Dendritic cell treated with granulocyte-macrophage colony-stimulating factor and Interleukin-4, amounts not matched to agents 40 ng/mL and 50 ng/mL, for 4 days (primary cell): Measurements from ENCODE around the gene MZT2A.
"Not testable (repeated sequence)": the region's sequence is repeated elsewhere in the genome, so short reads cannot be mapped to it uniquely, and the experiment has no call there.

Experiments used
- H3K27ac Mint-ChIP-seq: one replicate; pipeline ENCODE4 v1.8.0; 2022; ENCODE audit warnings: mild to moderate bottlenecking, mixed read lengths
- H3K27me3 Mint-ChIP-seq: one replicate; pipeline ENCODE4 v1.8.0; 2022; ENCODE audit warnings: mild to moderate bottlenecking, mixed read lengths
- H3K36me3 Mint-ChIP-seq: one replicate; pipeline ENCODE4 v1.8.0; 2022; ENCODE audit warnings: low read depth, mixed read lengths
- H3K4me1 Mint-ChIP-seq: one replicate; pipeline ENCODE4 v1.8.0; 2022; ENCODE audit warnings: low read depth, mixed read lengths
- H3K4me3 Mint-ChIP-seq: one replicate; pipeline ENCODE4 v1.8.0; 2022; ENCODE audit warnings: mild to moderate bottlenecking, moderate library complexity, mixed read lengths
- H3K9me3 Mint-ChIP-seq: one replicate; pipeline ENCODE4 v1.8.0; 2022; ENCODE audit warnings: mixed read lengths
- intact Hi-C: fragments of 100-400 bp; cut with micrococcal nuclease; formaldehyde crosslinking; loops from one replicate; pipeline ENCODE4 v1.15.0; 2022

The MZT2A gene

DNA sequence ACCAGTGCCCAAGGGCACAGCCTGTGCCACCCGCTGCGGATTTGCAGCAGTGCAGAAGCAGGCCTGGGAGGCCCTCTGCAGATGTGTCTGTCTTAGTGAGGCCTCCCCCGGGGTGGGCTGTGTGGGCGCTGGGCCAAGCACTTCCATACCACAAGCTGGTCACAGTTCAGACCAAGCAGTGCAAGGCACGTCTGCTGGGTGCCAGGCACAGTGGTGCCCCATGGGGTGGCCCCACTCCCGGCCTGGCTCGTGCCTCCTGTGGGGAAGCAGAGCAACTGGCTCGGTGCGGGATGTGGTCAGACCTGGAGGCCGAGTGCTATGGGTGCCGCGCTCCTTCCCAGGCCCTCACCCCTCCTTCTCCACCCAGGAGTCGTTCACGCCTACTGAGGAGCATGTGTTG is 23.0 kb upstream of the MZT2A start:
- H3K36me3 Mint-ChIP-seq: peaks cover 100% of the 10 kb centered on the region
- H3K27me3 Mint-ChIP-seq, H3K9me3 Mint-ChIP-seq, H3K4me3 Mint-ChIP-seq, H3K27ac Mint-ChIP-seq, H3K4me1 Mint-ChIP-seq, intact Hi-C loops: not testable (repeated sequence)

DNA sequence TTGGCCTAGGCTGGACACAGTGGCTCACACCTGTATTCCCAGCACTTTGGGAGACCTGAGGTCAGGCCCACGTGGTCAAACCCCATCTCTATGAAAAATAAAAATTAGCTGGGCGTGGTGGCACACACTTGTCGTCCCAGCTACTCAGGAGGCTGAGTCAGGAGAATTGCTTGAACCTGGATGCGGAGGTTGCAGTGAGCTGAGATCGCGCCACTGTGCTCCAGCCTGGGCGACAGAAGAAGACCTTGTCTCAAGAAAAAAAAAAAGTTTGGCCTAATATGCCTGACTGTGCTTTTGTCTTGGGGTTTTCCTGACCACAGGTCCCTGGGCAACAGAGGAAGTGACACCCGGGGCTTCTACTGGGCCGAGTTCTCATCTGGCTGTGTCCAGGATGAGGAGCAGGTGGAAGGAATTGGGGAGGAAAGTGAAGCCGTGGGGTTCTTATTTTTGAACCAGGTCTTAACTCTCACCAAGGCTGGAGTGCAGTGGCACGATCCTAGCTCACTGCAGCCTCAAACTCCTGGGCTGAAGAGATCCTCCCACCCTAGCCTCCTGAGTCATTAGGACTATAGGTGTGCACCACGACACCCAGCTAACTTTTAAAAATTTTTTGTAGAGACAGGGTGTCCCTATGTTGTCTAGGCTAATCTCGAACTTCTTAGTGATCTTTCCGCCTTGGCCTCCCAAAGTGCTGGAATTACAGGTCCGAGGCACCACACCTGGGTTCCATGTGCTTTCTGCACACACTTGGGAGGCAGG is 22.4 kb upstream of the MZT2A start:
- peaks cover 100% of the 10 kb centered on the region for H3K36me3 Mint-ChIP-seq
- H3K27ac Mint-ChIP-seq, H3K4me3 Mint-ChIP-seq, H3K4me1 Mint-ChIP-seq, H3K9me3 Mint-ChIP-seq, intact Hi-C loops, H3K27me3 Mint-ChIP-seq: not testable (repeated sequence)

DNA sequence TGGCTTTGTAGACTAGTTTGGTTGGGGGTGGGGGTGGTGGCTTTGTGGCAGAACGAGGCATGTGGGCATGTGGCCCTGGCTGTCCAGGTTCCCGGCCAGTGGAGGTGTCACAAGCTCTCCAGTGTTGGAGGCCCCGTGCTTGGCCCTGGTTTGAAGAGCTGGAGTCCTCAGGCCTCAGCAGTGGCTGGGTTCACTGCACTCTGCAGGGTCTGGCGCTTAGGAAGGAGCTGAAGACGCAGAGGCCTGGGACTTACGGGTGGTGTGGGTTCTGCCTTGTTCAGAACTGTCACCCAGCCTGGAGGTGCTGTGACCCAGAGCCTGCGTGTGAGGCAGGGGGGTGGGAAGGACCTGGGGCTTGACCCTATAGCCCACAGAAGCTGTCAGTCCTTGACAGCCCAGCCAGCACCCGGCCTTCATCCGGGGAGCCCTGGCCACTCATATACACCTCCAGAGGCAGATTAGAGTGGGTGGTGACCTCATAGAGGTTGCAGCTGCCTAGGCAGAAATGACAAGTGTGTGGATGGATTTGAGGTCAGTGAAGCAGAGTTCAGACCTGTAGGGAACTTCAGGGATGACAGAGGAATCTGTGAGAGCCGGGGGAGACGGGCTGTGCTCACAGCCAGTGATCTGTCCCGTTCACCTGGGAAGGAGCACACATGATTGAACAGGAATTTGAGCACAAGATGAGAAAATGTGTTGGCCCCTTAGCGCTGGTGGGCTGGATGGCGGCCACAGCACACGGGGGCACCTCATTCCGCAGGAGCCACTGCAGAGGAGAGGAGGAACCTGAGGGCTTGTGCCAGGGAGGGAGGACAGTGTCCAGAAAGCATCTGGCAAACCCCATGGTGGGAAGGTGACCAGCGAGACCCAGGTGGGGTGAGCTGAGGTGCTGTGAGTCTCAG is 20.0 kb upstream of the MZT2A start:
- H3K9me3 Mint-ChIP-seq, H3K4me3 Mint-ChIP-seq, intact Hi-C loops, H3K4me1 Mint-ChIP-seq, H3K27me3 Mint-ChIP-seq: not testable (repeated sequence)
- H3K27ac Mint-ChIP-seq: peak overlapping the region; percentile 35
- peaks cover 100% of the 10 kb centered on the region for H3K36me3 Mint-ChIP-seq

DNA sequence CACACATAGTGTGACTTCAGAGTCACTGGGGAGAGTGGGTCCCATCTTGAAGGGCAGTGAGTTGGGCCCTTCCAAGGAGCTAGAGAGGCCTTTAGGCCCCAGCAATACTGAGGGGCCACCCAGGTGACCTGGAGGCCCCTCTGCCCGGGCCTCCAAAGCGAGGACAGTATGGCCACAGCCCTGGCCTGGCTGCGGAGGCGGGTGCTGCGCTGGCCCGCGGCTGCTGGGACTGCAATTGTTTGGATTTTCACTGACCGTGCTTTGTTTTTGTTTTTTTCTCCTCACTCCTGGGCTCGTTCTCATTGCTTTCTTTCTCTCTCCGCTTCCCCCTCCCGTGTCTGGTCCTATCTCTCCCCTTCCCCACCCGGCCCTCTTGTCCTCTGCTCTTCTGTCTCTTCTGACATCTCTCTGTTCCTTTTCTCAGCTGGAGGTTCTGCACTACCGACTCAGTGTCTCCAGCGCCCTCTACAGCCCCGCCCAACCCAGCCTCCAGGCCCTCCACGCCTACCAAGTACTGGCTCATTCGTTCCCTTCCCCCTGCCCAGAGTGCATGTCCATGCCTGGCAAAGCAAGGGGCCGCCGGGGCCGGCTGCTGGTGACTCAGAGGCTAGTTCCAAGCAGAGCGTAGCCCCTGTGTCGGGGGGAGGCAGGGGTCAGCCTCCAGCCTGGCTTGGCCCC is 19.2 kb upstream of the MZT2A start:
- H3K27me3 Mint-ChIP-seq, H3K4me3 Mint-ChIP-seq, H3K27ac Mint-ChIP-seq, intact Hi-C loops, H3K4me1 Mint-ChIP-seq, H3K9me3 Mint-ChIP-seq: not testable (repeated sequence)
- peaks cover 100% of the 10 kb centered on the region for H3K36me3 Mint-ChIP-seq

DNA sequence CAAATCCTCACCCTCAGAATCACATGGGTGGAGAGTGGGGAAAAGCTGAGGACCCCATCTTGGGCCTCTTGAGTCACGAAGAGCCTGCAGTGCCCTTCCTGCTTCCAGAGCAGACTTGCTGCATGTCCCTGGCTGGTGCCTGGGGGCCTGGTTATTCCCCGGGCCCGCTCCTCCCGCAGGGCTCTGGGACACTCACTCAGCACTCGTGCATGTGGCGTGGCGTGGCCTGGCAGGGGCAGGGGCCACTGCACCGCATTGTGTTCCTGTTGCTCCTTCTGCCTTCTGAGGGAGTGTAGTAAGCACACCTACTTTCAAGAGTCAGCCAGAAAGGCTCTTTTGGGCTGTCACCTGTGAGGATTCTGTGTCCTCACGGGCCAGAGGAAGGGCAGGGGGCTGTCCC is 17.4 kb upstream of the MZT2A start:
- no peaks in the 10 kb centered on the region for H3K9me3 Mint-ChIP-seq
- intact Hi-C loops: no loop called here
- H3K4me3 Mint-ChIP-seq: no peak overlapping the region
- peaks cover 9% of the 10 kb centered on the region for H3K4me1 Mint-ChIP-seq
- peaks cover 100% of the 10 kb centered on the region for H3K36me3 Mint-ChIP-seq
- no peaks in the 10 kb centered on the region for H3K27me3 Mint-ChIP-seq
- H3K27ac Mint-ChIP-seq: no peak overlapping the region

DNA sequence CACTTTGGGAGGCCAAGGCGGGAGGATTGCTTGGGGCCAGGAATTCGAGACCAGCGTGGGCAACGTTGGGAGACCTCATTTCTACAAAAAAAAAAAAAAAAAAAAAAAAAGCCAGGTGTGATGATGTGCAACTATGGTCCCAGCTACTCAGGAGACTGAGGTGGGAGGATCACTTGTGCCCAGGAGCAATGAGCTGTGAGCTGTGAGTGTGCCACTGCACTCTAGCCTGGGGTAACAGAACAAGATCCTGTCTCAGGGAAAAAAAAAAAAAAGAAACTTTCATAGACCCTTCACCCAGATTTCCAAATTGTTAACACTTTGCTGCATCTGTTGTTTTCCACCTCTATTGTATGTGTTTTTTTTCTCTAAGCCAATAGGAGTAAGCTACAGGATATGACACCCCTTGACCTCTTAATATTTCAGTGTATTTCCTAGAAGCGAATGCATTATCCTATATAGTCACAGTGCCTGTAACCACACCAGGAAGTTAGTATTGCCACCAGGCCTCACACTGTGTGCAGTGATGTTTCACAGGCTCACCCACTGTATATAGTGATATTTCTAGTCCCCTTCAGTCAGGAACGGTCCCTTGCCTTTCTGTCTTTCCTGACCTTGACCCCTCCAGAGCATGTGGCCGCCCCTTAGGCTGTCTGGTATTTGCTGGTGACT is 12.0 kb upstream of the MZT2A start:
- H3K4me1 Mint-ChIP-seq, H3K9me3 Mint-ChIP-seq, H3K27me3 Mint-ChIP-seq, H3K27ac Mint-ChIP-seq, H3K4me3 Mint-ChIP-seq, intact Hi-C loops: not testable (repeated sequence)
- H3K36me3 Mint-ChIP-seq: peaks cover 100% of the 10 kb centered on the region

DNA sequence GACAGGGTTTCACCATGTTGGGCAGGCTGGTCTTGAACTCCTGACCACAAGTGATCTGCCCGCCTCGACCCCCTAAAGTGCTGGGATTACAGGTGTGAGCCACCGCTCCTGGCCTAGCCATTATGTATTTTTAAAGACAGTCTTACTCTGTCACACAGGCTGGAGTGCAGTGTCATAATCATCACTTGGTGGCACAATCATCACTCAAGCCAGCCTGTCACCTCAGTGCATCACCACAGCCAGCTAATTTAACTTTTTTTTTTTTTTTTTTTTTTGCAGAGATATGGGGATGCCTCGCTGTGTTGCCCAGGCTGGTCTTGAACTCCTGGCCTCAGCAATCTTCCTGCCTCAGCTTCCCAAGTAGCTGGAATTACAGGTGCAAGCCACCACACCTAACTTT is 11.4 kb upstream of the MZT2A start:
- peaks cover 100% of the 10 kb centered on the region for H3K36me3 Mint-ChIP-seq
- intact Hi-C loops, H3K4me3 Mint-ChIP-seq, H3K27ac Mint-ChIP-seq, H3K27me3 Mint-ChIP-seq, H3K9me3 Mint-ChIP-seq, H3K4me1 Mint-ChIP-seq: not testable (repeated sequence)

DNA sequence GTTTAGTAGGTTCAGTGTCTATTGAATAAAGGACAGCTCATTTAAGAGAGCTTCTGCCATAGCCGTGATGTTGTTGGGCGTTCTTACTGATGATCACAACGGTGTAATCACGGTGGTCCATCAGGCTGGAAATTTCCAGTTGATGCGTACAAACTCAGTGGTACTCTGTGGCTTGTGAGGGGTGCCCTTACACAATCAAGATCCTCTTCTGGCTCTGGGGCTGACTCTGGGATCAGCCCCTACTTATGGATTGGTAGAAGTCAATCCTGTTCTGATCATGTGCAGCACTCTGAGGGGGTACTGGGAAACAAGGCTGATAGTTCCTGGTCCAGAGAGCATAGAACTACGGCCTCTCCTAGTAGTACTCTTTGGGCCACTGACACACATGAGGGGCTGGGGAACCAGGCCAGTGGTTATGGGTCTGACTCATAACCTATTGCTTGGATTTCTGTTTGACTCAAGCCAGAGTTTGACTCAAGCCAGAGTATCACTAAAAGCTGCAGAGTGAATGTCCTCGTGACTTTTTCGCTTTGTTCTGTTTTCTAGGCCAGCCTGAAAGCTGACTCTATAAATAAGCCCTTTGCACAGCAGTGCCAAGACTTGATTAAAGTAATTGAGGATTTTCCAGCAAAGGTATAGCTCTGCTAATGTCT is 6.2 kb upstream of the MZT2A start:
- intact Hi-C loops: loop anchor here (10.0 kb wide), 1 partner anchor 186 kb away; no protein-coding TSS in a partner anchor
- H3K27me3 Mint-ChIP-seq, H3K4me3 Mint-ChIP-seq, H3K9me3 Mint-ChIP-seq, H3K27ac Mint-ChIP-seq: not testable (repeated sequence)
- H3K4me1 Mint-ChIP-seq: peaks cover 30% of the 10 kb centered on the region
- peaks cover 62% of the 10 kb centered on the region for H3K36me3 Mint-ChIP-seq

DNA sequence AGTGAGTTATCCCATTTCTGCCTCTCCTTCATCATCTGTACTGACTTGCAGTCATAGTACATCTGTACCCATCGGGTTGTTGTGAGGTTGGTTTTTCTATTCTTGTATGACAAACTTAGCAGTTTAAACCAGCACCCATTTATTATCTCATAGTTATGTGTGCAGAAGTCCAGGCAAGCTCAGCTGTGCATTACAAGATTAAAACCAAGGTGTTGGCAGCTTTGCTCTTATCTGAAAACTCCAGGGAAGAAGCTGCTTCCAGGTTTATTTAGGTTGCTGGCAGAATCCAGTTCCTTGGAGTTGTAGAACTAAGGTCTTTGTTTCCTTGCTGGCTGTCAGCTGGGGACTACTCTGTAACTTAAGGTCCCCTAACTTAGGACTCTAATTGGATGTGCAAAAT is 3.3 kb upstream of the MZT2A start:
- H3K4me1 Mint-ChIP-seq: peaks cover 45% of the 10 kb centered on the region
- intact Hi-C loops: loop anchor here (10.0 kb wide), 1 partner anchor 189 kb away; no protein-coding TSS in a partner anchor
- H3K9me3 Mint-ChIP-seq, H3K27me3 Mint-ChIP-seq, H3K4me3 Mint-ChIP-seq, H3K27ac Mint-ChIP-seq: not testable (repeated sequence)
- H3K36me3 Mint-ChIP-seq: peaks cover 42% of the 10 kb centered on the region

DNA sequence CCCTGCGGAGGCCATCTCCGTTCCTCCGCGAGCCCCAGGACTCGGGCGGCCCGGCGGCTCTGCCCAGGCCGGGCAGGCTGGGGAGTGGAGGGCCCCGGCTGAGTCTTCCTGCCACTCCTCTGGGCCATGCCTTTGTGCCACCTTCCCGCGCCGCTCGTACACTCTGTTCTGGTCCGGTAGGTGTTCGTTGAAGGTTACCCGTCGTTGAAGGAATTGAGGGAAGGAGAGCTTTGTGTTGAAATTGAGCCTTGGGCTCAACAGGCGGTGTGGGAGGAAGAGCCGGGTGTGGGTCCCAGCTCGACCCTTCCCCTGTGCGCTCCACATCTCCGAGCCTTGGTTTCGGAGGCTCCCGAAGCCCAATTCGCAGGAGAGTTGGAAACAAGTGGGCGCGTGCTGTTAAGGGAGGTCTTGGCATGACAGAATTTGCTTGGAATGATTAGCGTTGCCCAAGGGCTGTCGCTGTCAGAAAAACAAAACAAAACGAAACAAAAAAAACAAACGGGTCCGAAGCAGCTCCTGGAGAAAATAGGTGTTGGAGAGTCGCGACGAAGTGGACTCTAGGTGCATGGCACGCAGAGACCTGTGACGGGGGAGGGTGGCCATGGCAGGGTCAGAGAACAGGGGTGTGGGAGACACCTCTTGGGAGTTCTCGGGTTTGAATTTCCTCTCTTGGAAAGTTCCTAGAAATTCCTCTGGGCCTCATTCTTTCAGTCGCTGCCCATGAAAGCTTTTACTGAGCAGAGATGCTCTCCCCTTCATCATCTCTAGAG is 1.2 kb upstream of the MZT2A start:
- Mint-ChIP-seq H3K36me3 (peaks cover 21% of the 10 kb centered on the region), H3K27me3 (no peaks in the 10 kb centered on the region), H3K4me3 (peak overlapping the region; percentile 98), H3K27ac (peak overlapping the region; percentile 96), H3K4me1 (peaks cover 47% of the 10 kb centered on the region), H3K9me3 (no peaks in the 10 kb centered on the region)
- intact Hi-C loops: loop anchor here (2.0 to 10.0 kb wide), 2 partner anchors 191 to 387 kb away; no protein-coding TSS in a partner anchor

DNA sequence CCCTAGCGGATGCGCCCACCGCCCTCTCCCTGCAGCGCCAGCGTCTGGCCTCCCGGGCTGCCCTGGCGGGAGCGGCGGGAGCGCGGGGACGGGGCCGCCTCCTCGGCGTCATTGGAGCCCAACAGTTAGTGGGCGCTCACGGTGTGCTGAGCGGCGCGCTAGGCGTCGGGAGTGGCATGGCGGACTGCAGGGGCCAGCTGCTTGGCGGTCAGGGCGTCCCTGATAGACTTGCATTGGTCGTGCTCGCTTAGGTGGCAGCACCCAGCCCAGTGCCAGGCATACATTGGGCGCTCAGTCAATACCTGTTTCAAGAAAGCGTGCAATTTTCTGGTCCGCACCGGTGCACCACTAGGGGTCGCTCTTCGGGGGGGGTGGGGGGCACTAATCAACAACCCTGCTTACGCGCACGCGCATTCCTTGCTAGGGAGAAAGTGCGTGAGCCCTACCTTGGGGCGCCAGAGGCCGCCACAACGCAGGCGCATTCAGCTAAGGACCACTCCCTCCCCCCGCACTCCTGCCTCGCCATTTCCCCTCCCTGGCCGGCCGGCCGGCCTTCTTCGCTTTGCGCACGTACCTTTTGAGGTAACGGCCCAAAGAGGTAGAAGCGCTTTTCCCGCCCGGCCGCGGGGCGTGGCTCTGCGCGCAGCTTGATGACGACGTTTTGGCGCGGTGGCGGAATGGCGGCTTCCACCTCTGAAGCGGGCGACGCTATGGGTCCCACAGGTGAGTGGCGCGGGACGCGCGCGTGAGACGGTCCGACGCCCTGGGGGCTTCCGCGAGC is 411 bp upstream of the MZT2A start:
- Mint-ChIP-seq H3K36me3 (peaks cover 13% of the 10 kb centered on the region), H3K4me1 (peaks cover 41% of the 10 kb centered on the region), H3K9me3 (no peaks in the 10 kb centered on the region), H3K27me3 (no peaks in the 10 kb centered on the region), H3K4me3 (peak overlapping the region; percentile 98), H3K27ac (peak overlapping the region; percentile 96)
- intact Hi-C loops: loop anchor here (2.0 to 10.0 kb wide), 2 partner anchors 192 to 386 kb away; no protein-coding TSS in a partner anchor

DNA sequence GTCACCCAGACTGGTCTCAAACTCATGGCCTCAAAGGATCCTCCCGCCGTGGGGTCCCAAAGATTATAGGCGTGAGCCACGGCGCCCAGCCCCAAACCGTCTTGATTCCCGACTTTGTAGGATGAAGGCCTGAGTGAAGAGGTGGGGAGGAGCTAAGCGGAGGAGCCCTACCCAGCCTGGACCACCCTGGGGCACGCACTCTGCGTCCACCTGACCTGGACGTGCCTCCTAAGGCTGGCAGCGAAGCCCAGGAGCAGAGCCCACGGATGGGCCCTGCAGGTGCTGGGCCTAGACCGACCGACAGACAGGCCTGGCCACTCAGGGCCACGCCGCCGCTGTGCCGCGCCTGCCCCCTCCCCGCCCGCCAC is 744 bp downstream of the MZT2A start:
- Mint-ChIP-seq H3K36me3 (peaks cover 13% of the 10 kb centered on the region), H3K4me1 (peaks cover 36% of the 10 kb centered on the region), H3K4me3 (peak overlapping the region; percentile 67)
- H3K27ac Mint-ChIP-seq, H3K9me3 Mint-ChIP-seq, H3K27me3 Mint-ChIP-seq: not testable (repeated sequence)
- intact Hi-C loops: loop anchor here (10.0 kb wide), 1 partner anchor 193 kb away; no protein-coding TSS in a partner anchor
